MV-4-11 (cell line): Measurements from ENCODE around the gene PKLR.
"Not testable (repeated sequence)": the region's sequence is repeated elsewhere in the genome, so short reads cannot be mapped to it uniquely, and the experiment has no call there.

Experiments
- DNase-seq: peaks from one replicate; lab custom pipeline; 2025; lab: John Stamatoyannopoulos, UW

Gene PKLR

GRCh38 chr1:155318082-155318481, 16.8 kb upstream of the PKLR start:
- DNase-seq = no peak

GRCh38 chr1:155316922-155317321, 15.7 kb upstream of the PKLR start:
- no peak for DNase-seq

GRCh38 chr1:155313261-155313660, 12.0 kb upstream of the PKLR start:
- DNase-seq = no peak

GRCh38 chr1:155309423-155310021, 8.3 kb upstream of the PKLR start:
- no peak for DNase-seq

- DNase-seq = peak; percentile 99
These were observed 7.5 kb upstream of the PKLR start, which contains the start of gene FDPS for GRCh38 chr1:155308493-155309422. Gene FDPS (plus strand): TSS chr1:155308866. CDS start chr1:155309790, 924 bp downstream.

- peak; percentile 69 for DNase-seq
These were observed 6.1 kb upstream of the PKLR start for GRCh38 chr1:155307247-155307740.

GRCh38 chr1:155305881-155306391, 4.7 kb upstream of the PKLR start:
- DNase-seq = no peak

- DNase-seq = no peak
These were observed 3.4 kb upstream of the PKLR start for GRCh38 chr1:155304558-155305063.

- no peak for DNase-seq
These were observed 497 bp downstream of the PKLR start for GRCh38 chr1:155300553-155301329.

- DNase-seq = no peak
These were observed 1.2 kb downstream of the PKLR start for GRCh38 chr1:155300024-155300423.

GRCh38 chr1:155297384-155297783, 3.9 kb downstream of the PKLR start:
- no peak for DNase-seq

GRCh38 chr1:155296661-155297060, 4.6 kb downstream of the PKLR start:
- no peak for DNase-seq

- no peak for DNase-seq
These were observed 5.3 kb downstream of the PKLR start for GRCh38 chr1:155295942-155296267.

- DNase-seq = no peak
These were observed 5.9 kb downstream of the PKLR start for GRCh38 chr1:155295183-155295941.

- DNase-seq = no peak
These were observed 6.6 kb downstream of the PKLR start for GRCh38 chr1:155294520-155295182.

- no peak for DNase-seq
These were observed 8.0 kb downstream of the PKLR start for GRCh38 chr1:155293086-155293749.

- DNase-seq = not testable (repeated sequence)
These were observed 10.2 kb downstream of the PKLR start for GRCh38 chr1:155291006-155291405.

GRCh38 chr1:155287987-155288543, 13.2 kb downstream of the PKLR start:
- no peak for DNase-seq

GRCh38 chr1:155286544-155286943, 14.7 kb downstream of the PKLR start:
- no peak for DNase-seq

- DNase-seq = no peak
These were observed 15.6 kb downstream of the PKLR start for GRCh38 chr1:155285631-155286044.
